NB4 (cell line): ENCODE measurements around the gene LRRC4C.

Source experiments
- POLR2A ChIP-seq: IDR thresholded peaks from 2 replicates; pipeline ENCODE4 v1.6.1; 2011; ENCODE audit warnings: mild to moderate bottlenecking; ENCODE audit not compliant: insufficient read length; ENCODE audit errors: extremely low read depth
- TF ChIP-seq, protein P1 (sequence below): IDR thresholded peaks from one replicate; pipeline ENCODE4 v1.5.1; 2012; ENCODE audit warnings: low read depth, low read length
- TF ChIP-seq, protein P2 (sequence below): IDR thresholded peaks from 2 replicates; pipeline ENCODE4 v1.6.1; 2011; ENCODE audit warnings: low read depth, low read length

DNA sequence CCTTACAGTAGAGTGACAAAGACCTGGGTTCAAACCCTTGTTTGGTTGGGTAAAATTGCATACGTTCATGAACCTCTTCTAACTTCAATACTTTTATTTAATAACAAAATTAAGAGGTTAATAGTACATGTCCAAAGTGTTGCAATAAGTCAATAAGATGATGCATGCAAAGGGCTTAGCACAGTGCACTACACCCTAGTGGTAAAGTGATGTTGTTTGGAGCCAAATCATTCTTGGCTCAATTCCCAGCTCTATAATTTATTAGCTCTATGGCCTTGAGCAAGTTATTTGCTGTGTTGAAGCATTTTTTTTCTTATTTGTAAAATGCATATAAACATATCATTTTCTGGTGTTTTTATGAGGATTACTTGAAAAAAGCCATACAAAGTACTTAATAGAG is 945.3 kb downstream of the LRRC4C start:
- no peak for TF ChIP-seq POLR2A
- TF ChIP-seq, protein P1, sequence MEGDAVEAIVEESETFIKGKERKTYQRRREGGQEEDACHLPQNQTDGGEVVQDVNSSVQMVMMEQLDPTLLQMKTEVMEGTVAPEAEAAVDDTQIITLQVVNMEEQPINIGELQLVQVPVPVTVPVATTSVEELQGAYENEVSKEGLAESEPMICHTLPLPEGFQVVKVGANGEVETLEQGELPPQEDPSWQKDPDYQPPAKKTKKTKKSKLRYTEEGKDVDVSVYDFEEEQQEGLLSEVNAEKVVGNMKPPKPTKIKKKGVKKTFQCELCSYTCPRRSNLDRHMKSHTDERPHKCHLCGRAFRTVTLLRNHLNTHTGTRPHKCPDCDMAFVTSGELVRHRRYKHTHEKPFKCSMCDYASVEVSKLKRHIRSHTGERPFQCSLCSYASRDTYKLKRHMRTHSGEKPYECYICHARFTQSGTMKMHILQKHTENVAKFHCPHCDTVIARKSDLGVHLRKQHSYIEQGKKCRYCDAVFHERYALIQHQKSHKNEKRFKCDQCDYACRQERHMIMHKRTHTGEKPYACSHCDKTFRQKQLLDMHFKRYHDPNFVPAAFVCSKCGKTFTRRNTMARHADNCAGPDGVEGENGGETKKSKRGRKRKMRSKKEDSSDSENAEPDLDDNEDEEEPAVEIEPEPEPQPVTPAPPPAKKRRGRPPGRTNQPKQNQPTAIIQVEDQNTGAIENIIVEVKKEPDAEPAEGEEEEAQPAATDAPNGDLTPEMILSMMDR, result no peak
- TF ChIP-seq, protein P2, sequence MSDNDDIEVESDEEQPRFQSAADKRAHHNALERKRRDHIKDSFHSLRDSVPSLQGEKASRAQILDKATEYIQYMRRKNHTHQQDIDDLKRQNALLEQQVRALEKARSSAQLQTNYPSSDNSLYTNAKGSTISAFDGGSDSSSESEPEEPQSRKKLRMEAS, result no peak
